Kidney (tissue), 22 donors: ENCODE measurements around the gene COMMD2. TPM values are rescaled to one million over a fixed set of nuclear protein-coding genes. Genes with fewer than 3 reads are reported as not detected.

Source experiments
- DNase-seq, 5 donors: peaks; one replicate each; pipeline ENCODE4 v3.0.0-alpha.2; 2013 to 2020
- FAIRE-seq: peaks from 2 replicates; lab custom pipeline; 2012; peaks lifted over from hg19 to GRCh38; lab: Jason Lieb, UNC
- H3K27ac ChIP-seq, 2 donors: one replicate each; pipeline ENCODE4 v1.7.0; 2013; ENCODE audit warnings: low read depth in 2 of 2, low read length in 2 of 2, inconsistent platforms in 1 of 2
- H3K27me3 ChIP-seq: one replicate; pipeline ENCODE4 v1.7.1; 2013; ENCODE audit warnings: low read length, inconsistent platforms; ENCODE audit not compliant: control insufficient read depth, insufficient read depth
- H3K36me3 ChIP-seq, 3 donors: one replicate each; pipeline versions ENCODE4 v1.7.0 to v1.7.1; 2013; ENCODE audit warnings: low read length in 3 of 3, control low read depth in 1 of 3, inconsistent platforms in 1 of 3; ENCODE audit not compliant: insufficient read depth in 3 of 3, control insufficient read depth in 2 of 3
- H3K4me1 ChIP-seq, 3 donors: one replicate each; pipeline versions ENCODE4 v1.7.0 to v1.7.1; 2013; ENCODE audit warnings: low read length in 3 of 3, inconsistent platforms in 1 of 3, low read depth in 1 of 3; ENCODE audit not compliant: control insufficient read depth in 2 of 3, insufficient read depth in 2 of 3
- H3K4me3 ChIP-seq, 3 donors: one replicate each; pipeline versions ENCODE4 v1.7.0 to v1.8.1; 2013; ENCODE audit warnings: low read length in 3 of 3, control low read depth in 1 of 3, inconsistent platforms in 1 of 3
- H3K9ac ChIP-seq, 3 donors: one replicate each; pipeline versions ENCODE4 v1.7.0 to v1.7.1; 2013; ENCODE audit warnings: low read length in 3 of 3, control low read depth in 1 of 3, inconsistent platforms in 1 of 3
- H3K9me3 ChIP-seq, 3 donors: one replicate each; pipeline versions ENCODE4 v1.7.0 to v1.7.1; 2013; ENCODE audit warnings: low read length in 3 of 3, control low read depth in 1 of 3, inconsistent platforms in 1 of 3; ENCODE audit not compliant: control insufficient read depth in 2 of 3, insufficient read depth in 1 of 3
- CTCF ChIP-seq: IDR thresholded peaks from 3 replicates; pipeline ENCODE4 v1.5.1; 2012; ENCODE audit warnings: mild to moderate bottlenecking, moderate library complexity, borderline replicate concordance; ENCODE audit not compliant: insufficient read depth; ENCODE audit errors: extremely low read depth
- intact Hi-C: fragments of 100-400 bp; cut with DNase I; formaldehyde crosslinking; loops from one replicate; pipeline ENCODE4 v1.11.1; 2022
- long read RNA-seq, 10 donors: library from polyadenylated mRNA in 1 of 10; unstranded in 1 of 10; transcript quantifications; one replicate each; pipeline ENCODE4 v2.0.0 and lab custom pipeline, GENCODE V29; 2021 to 2026
- polyA plus RNA-seq: library from polyadenylated mRNA; stranded (reverse); fragments of 350-450 nt; fragmentation: Illumina TruSeq; extraction: RNeasy Lipid Tissue Mini Kit (QIAGEN cat#74804); gene quantifications from one replicate; pipeline ENCODE4 v1.2.3, GENCODE V29; 2014; ENCODE audit warnings: low read depth, low replicate concordance; ENCODE audit not compliant: insufficient read depth
- total RNA-seq: library from RNA; stranded (reverse); fragmentation: NEBNext Ultra II Directional; extraction: Animal tissue kit (Norgen Biotek cat#: 25700); gene quantifications from one replicate; pipeline ENCODE4 v1.2.1, GENCODE V29; 2021
- donor health status: control.
- donor health status: control.
- donor health status: control.
- donor health status: control.
- donor health status: control.
- donor health status: DM: yes; HTN: yes; CAD: no.
- donor health status: Normal renal cell carcinoma (clear cell type).

Gene COMMD2
- 43.4 TPM for total RNA-seq
- polyA plus RNA-seq, result 17.9 TPM
- long read RNA-seq, donor 1, transcript COMMD2-203 (5 exons, 3,706 nt), result major isoform, 24 of 26 reads
- long read RNA-seq, donor 1, partial matches to known transcripts, result 0 of 26 reads
- long read RNA-seq, donor 1, other reads (novel, unspliced or antisense), result 0 of 26 reads
- long read RNA-seq, donor 2, transcript COMMD2-203 (5 exons, 3,706 nt), result major isoform, 21 of 27 reads
- long read RNA-seq, donor 2, partial matches to known transcripts, result 0 of 27 reads
- long read RNA-seq, donor 2, other reads (novel, unspliced or antisense), result 0 of 27 reads
- long read RNA-seq, donor 3, transcript COMMD2-203 (5 exons, 3,706 nt), result major isoform, 28 of 40 reads
- long read RNA-seq, donor 3, transcript COMMD2-201 (4 exons, 739 nt), result minor isoform, 5 of 40 reads
- long read RNA-seq, donor 3, partial matches to known transcripts, result 0 of 40 reads
- long read RNA-seq, donor 3, other reads (novel, unspliced or antisense), result 0 of 40 reads
- long read RNA-seq, donor 4, transcript COMMD2-203 (5 exons, 3,706 nt), result major isoform, 21 of 25 reads
- long read RNA-seq, donor 4, partial matches to known transcripts, result 0 of 25 reads
- long read RNA-seq, donor 4, other reads (novel, unspliced or antisense), result 0 of 25 reads
- long read RNA-seq, donor 5, partial matches to known transcripts, result 0 of 6 reads
- long read RNA-seq, donor 5, other reads (novel, unspliced or antisense), result 0 of 6 reads
- long read RNA-seq, donor 6, transcript COMMD2-203 (5 exons, 3,706 nt), result major isoform, 25 of 41 reads
- long read RNA-seq, donor 6, transcript COMMD2-202 (4 exons, 628 nt), result minor isoform, 5 of 41 reads
- long read RNA-seq, donor 6, transcript COMMD2-201 (4 exons, 739 nt), result minor isoform, 8 of 41 reads
- long read RNA-seq, donor 6, partial matches to known transcripts, result 0 of 41 reads
- long read RNA-seq, donor 6, other reads (novel, unspliced or antisense), result 0 of 41 reads
- long read RNA-seq, donor 7, transcript COMMD2-203 (5 exons, 3,706 nt), result major isoform, 25 of 31 reads
- long read RNA-seq, donor 7, partial matches to known transcripts, result 1 of 31 reads
- long read RNA-seq, donor 7, other reads (novel, unspliced or antisense), result 3 of 31 reads
- long read RNA-seq, donor 8, transcript COMMD2-203 (5 exons, 3,706 nt), result major isoform, 15 of 19 reads
- long read RNA-seq, donor 8, partial matches to known transcripts, result 0 of 19 reads
- long read RNA-seq, donor 8, other reads (novel, unspliced or antisense), result 0 of 19 reads
- long read RNA-seq, donor 9, transcript COMMD2-203 (5 exons, 3,706 nt), result major isoform, 10 of 14 reads
- long read RNA-seq, donor 9, partial matches to known transcripts, result 0 of 14 reads
- long read RNA-seq, donor 9, other reads (novel, unspliced or antisense), result 0 of 14 reads
- long read RNA-seq, donor 10, transcript COMMD2-203 (5 exons, 3,706 nt), result major isoform, 17 of 26 reads
- long read RNA-seq, donor 10, partial matches to known transcripts, result 0 of 26 reads
- long read RNA-seq, donor 10, other reads (novel, unspliced or antisense), result 0 of 26 reads

DNA sequence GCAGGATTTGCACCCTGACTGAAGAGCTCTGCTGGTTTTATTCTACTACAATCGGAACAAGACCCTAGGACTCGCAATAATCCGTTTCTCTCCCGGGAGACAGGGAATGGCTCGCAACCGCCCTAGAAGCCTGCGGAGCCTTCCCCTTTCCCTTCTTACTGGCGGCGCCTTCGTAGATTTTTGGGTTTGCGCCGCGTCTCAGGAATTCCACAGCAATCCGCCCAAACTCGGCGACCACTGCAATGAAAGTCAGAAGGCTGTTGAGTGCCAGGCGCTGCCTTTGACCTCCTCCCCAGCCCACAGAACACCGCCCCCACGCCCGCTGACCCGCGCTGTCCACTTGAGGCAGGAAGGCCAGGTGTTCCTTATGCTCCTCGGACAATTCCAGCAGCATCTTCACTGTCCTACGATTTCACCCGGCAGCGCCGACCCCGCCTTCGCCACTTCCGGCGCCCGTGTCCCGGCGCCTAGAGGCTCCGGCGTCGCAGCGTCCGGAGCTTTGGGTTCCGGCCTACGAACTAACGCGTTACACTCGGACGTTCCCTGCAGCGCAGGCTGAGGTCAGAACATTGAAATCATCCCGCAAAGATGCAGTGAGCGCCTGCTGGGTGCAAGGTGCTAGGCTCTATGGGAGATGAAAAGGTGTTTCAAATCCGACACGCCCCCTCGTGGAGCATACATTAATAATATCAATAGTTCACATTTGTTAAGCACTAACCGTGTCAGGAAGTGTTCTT is at the start of gene COMMD2:
Gene COMMD2 (minus strand): TSS at position 439 of the 737 bp plus-strand sequence. CDS start 45 bp downstream, at position 394.
- Histone ChIP-seq H3K4me3 (peak within 1 kb of the TSS; percentile 88 to 93 (median 92)), H3K36me3 (peaks cover 0 to 3% (median 2%) of the 10 kb centered on the region in 3 donors), H3K27me3 (no peaks in the 10 kb centered on the region), H3K9ac (peak within 1 kb of the TSS; percentile 78 to 92 (median 87)), H3K27ac (peak within 1 kb of the TSS in 1 of 2 donors; percentile 74), H3K4me1 (peaks cover 0 to 7% (median 0%) of the 10 kb centered on the region in 3 donors), H3K9me3 (no peaks in the 10 kb centered on the region)
- no peak for FAIRE-seq
- TF ChIP-seq CTCF, result peak; percentile 32
- peak; percentile 80 to 94 (median 91) for DNase-seq
- intact Hi-C loops, result no loop called here

DNA sequence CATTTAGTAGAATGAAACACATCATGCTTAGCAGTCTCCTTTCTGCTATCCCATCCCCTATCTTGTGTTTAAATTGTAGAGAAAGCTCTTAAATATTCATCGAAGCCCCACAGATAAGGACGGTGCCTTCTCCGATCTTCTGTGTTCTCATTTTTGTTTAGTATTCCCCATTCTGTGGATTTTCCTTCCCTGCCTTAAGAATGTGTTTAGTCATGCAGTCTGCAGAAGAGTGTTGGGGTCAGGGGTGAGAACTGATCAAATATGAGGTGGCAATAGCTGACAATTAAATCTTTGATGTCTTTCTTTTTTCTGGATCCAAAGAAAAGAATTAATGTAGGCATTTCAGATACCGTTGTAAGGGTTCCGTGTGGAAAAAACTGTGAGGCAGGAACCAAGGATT is 49.4 kb upstream of the COMMD2 start:
- DNase-seq, result no peak
- no peak overlapping the region for H3K27ac ChIP-seq
- H3K9ac ChIP-seq, result no peak overlapping the region
- FAIRE-seq, result no peak
- H3K4me3 ChIP-seq, result no peak overlapping the region
- no peaks in the 10 kb centered on the region for H3K4me1 ChIP-seq
- H3K27me3 ChIP-seq, result no peaks in the 10 kb centered on the region
- no peak for TF ChIP-seq CTCF
- intact Hi-C loops, result no loop called here
- no peaks in the 10 kb centered on the region for H3K36me3 ChIP-seq
- H3K9me3 ChIP-seq, result no peaks in the 10 kb centered on the region

DNA sequence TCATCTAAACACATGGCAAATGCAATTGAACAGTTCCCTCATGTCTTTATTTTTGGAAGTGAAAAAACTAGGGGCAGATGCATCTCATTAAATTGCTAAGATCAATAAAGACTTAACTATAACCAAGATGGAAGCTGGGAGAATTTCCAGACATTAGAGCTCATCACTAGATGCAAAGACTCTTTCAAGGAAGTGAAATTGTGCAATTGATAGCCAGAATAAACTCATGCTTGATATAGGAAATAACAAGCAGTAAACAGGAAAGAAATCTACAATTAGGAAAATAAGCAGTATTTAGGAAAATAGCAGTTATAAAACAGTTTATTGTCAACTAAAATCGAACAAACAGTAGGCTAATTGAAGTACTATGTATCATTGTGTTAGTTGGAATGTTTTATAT is 48.9 kb upstream of the COMMD2 start:
- TF ChIP-seq CTCF, result no peak
- Histone ChIP-seq H3K9me3 (no peaks in the 10 kb centered on the region), H3K4me3 (no peak overlapping the region), H3K27ac (no peak overlapping the region), H3K27me3 (no peaks in the 10 kb centered on the region), H3K9ac (no peak overlapping the region), H3K36me3 (no peaks in the 10 kb centered on the region), H3K4me1 (no peaks in the 10 kb centered on the region)
- no peak for FAIRE-seq
- intact Hi-C loops, result no loop called here
- no peak for DNase-seq
